ENCODE results near the gene TAMALIN.

Gene TAMALIN

DNA sequence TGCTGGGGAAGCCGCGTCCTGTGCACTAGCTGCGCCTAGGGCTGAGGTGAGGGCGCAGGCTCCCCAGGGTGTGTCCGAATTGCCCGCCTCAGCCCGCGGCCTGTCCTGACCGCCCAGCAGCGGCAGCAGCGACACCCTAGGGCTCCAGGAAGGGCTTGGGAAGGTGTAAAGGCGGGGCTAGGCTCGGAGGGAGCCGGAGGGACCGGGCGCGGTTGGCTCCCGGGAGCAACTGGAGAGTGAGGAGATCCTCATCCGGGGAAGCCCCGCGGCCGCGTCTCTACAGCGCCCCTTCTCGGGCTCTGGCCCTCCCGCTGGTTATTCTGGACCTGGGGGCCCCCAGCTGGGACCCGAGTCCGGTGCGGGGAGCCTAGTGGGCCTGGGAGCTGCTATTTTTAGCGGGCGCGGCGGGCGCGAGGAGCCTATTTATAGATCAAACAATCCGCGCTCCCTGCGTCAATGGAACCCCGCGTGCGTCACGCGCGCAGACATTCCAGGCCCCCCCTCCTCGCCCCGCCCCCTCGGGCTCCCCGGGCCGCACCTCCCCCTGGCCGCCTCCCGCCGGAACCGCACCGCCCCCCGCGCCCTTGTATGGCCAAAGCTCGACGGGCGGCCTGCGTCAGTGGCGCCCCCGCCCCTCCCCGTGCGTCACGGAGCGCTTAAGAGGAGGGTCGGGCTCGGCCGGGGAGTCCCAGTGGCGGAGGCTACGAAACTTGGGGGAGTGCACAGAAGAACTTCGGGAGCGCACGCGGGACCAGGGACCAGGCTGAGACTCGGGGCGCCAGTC, 44.2 kb downstream of the TAMALIN start, which contains the start of gene NR4A1:
TSS of gene NR4A1 (plus strand) at position 685 of the 784 bp plus-strand sequence. CDS start 2,887 bp downstream, outside the sequence.
- H3K79me2 ChIP-seq (ENCODE audit: control insufficient read depth, low read length) = peaks cover 15% of the 10 kb centered on the region
- peaks cover 6% of the 10 kb centered on the region for H4K20me1 ChIP-seq (ENCODE audit: control insufficient read depth, insufficient read depth, low read depth, low read length)
- H3K27me3 ChIP-seq (ENCODE audit: control insufficient read depth, low read length) = no peaks in the 10 kb centered on the region
- no peaks in the 10 kb centered on the region for H3K9me2 ChIP-seq (replicated peaks; ENCODE audit: control insufficient read depth, low read length)
- H3K4me2 ChIP-seq (ENCODE audit: low read length) = peak within 1 kb of the TSS; percentile 99
- peaks cover 33% of the 10 kb centered on the region for H3K4me1 ChIP-seq (ENCODE audit: control insufficient read depth, low read length)
- H3K4me3 ChIP-seq (ENCODE audit: low read length) = peak within 1 kb of the TSS; percentile 86
- H3K27ac ChIP-seq (ENCODE audit: low read depth, low read length) = peak within 1 kb of the TSS; percentile 54
- H3K36me3 ChIP-seq (ENCODE audit: control insufficient read depth, low read length) = peaks cover 12% of the 10 kb centered on the region
- TF ChIP-seq EZH2phosphoT487 (IDR thresholded peaks at IDR 0.05; ENCODE audit: borderline replicate concordance, low read length) (no peak), CTCF (IDR thresholded peaks at IDR 0.05; ENCODE audit: low read depth, low read length, poor library complexity, severe bottlenecking) (peak; percentile 40)
- no peaks in the 10 kb centered on the region for H3K9me3 ChIP-seq (ENCODE audit: control insufficient read depth, insufficient read depth, low read length)
- no peaks in the 10 kb centered on the region for H3F3A ChIP-seq (ENCODE audit: control insufficient read depth, insufficient read depth)

- Histone ChIP-seq H3K4me2 (ENCODE audit: low read length) (peak overlapping the region; percentile 99), H3K27ac (ENCODE audit: low read depth, low read length) (no peak overlapping the region), H3K4me1 (ENCODE audit: control insufficient read depth, low read length) (peaks cover 32% of the 10 kb centered on the region), H3K4me3 (ENCODE audit: low read length) (peak overlapping the region; percentile 86), H3K27me3 (ENCODE audit: control insufficient read depth, low read length) (no peaks in the 10 kb centered on the region), H3K9me2 (replicated peaks; ENCODE audit: control insufficient read depth, low read length) (no peaks in the 10 kb centered on the region), H3K9me3 (ENCODE audit: control insufficient read depth, insufficient read depth, low read length) (no peaks in the 10 kb centered on the region), H3K36me3 (ENCODE audit: control insufficient read depth, low read length) (peaks cover 24% of the 10 kb centered on the region), H3K79me2 (ENCODE audit: control insufficient read depth, low read length) (peaks cover 15% of the 10 kb centered on the region), H3F3A (ENCODE audit: control insufficient read depth, insufficient read depth) (no peaks in the 10 kb centered on the region), H4K20me1 (ENCODE audit: control insufficient read depth, insufficient read depth, low read depth, low read length) (peaks cover 6% of the 10 kb centered on the region)
- TF ChIP-seq CTCF (IDR thresholded peaks at IDR 0.05; ENCODE audit: low read depth, low read length, poor library complexity, severe bottlenecking) (no peak), EZH2phosphoT487 (IDR thresholded peaks at IDR 0.05; ENCODE audit: borderline replicate concordance, low read length) (no peak)
These were observed 45.9 kb downstream of the TAMALIN start for GRCh38 chr12:52052468-52053186.

DNA sequence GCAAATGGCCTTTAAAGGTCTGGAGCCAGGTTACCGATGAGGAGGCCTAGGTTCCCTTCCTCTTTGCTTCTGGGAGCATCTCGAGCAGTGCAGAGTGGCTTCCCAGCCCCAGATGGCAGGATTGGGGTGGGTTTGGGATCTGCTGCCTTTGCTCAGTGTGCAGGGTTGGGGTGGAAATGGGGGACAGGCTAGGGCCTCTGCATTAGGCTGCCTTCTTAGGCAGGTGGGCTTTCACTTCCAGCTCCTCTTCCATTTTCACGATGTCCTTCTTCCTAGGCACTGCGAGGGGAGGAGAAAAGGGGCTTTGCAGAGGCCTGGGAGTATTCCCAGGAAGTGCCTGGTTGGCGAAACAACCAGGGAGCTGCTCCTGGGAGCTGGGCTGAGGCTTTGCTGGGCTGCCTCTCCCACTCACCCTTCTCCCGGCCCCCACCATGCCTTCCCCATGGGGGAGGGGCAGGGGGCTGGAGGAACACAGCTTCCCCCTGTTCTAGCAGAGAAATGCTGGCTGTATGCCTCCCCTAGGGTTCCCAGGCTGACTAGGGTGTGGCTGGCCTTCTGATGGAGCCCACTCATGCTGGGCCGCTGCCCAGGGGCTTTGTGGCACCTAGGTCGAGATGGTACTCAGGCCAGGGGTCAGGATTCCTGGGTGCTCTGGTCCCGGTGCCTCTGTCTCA, 46.9 kb downstream of the TAMALIN start:
- Histone ChIP-seq H3F3A (ENCODE audit: control insufficient read depth, insufficient read depth) (no peaks in the 10 kb centered on the region), H3K79me2 (ENCODE audit: control insufficient read depth, low read length) (peaks cover 15% of the 10 kb centered on the region), H3K4me2 (ENCODE audit: low read length) (no peak overlapping the region), H3K9me2 (replicated peaks; ENCODE audit: control insufficient read depth, low read length) (no peaks in the 10 kb centered on the region), H3K4me1 (ENCODE audit: control insufficient read depth, low read length) (peaks cover 33% of the 10 kb centered on the region), H3K27me3 (ENCODE audit: control insufficient read depth, low read length) (no peaks in the 10 kb centered on the region), H3K27ac (ENCODE audit: low read depth, low read length) (no peak overlapping the region), H3K36me3 (ENCODE audit: control insufficient read depth, low read length) (peaks cover 30% of the 10 kb centered on the region), H4K20me1 (ENCODE audit: control insufficient read depth, insufficient read depth, low read depth, low read length) (peaks cover 6% of the 10 kb centered on the region), H3K4me3 (ENCODE audit: low read length) (no peak overlapping the region), H3K9me3 (ENCODE audit: control insufficient read depth, insufficient read depth, low read length) (no peaks in the 10 kb centered on the region)
- TF ChIP-seq EZH2phosphoT487 (IDR thresholded peaks at IDR 0.05; ENCODE audit: borderline replicate concordance, low read length) (no peak), CTCF (IDR thresholded peaks at IDR 0.05; ENCODE audit: low read depth, low read length, poor library complexity, severe bottlenecking) (no peak)

Data from DOHH2 (cell line).